H1 (cell line): Measurements from ENCODE around the gene VIM. TPM values are rescaled to one million over a fixed set of nuclear protein-coding genes. Genes with fewer than 3 reads are reported as not detected.

ENCODE experiments used
- CTCF ChIA-PET: fragments of 300-600 bp; sonication (Branson Sonifier 250); formaldehyde crosslinking; loops from one replicate; lab custom pipeline; 2021; ENCODE audit not compliant: partially characterized antibody; lab: Charles Lee
- POLR2A ChIA-PET: fragments of 300-600 bp; sonication (Branson Sonifier 250); formaldehyde crosslinking; loops from one replicate; lab custom pipeline; 2021; ENCODE audit warnings: inconsistent platforms; ENCODE audit not compliant: partially characterized antibody; lab: Charles Lee
- DNase-seq, 2 experiments: peaks; one replicate each; pipeline versions ENCODE4 v3.0.0 to v3.0.0-alpha.2; 2010 to 2022; ENCODE audit warnings: low spot score in 2 of 2, low read depth in 1 of 2, mixed read lengths in 1 of 2
- FAIRE-seq: peaks from 2 replicates; lab custom pipeline; 2011; peaks lifted over from hg19 to GRCh38; lab: Jason Lieb, UNC
- H2AFZ ChIP-seq: 2 replicates; pipeline ENCODE4 v1.8.1; 2012; ENCODE audit warnings: low read length, inconsistent platforms
- H2AK5ac ChIP-seq: 2 replicates; pipeline ENCODE4 v1.6.1; 2013; ENCODE audit warnings: low read depth, low read length
- H2BK120ac ChIP-seq: replicated peaks from 2 replicates; pipeline ENCODE3; 2013; ENCODE audit warnings: low read depth, low read length, inconsistent platforms
- H2BK12ac ChIP-seq: 2 replicates; pipeline ENCODE4 v1.6.1; 2013; ENCODE audit warnings: low read depth, low read length
- H2BK15ac ChIP-seq: 2 replicates; pipeline ENCODE4 v1.6.1; 2013; ENCODE audit warnings: low read length
- H2BK20ac ChIP-seq: 2 replicates; pipeline ENCODE4 v1.6.1; 2013; ENCODE audit warnings: low read length
- H2BK5ac ChIP-seq: 2 replicates; pipeline ENCODE4 v1.6.1; 2013; ENCODE audit warnings: low read depth, low read length
- H3K14ac ChIP-seq: 2 replicates; pipeline ENCODE4 v1.6.1; 2013; ENCODE audit warnings: inconsistent platforms; ENCODE audit not compliant: insufficient read length
- H3K18ac ChIP-seq: 2 replicates; pipeline ENCODE4 v1.6.1; 2013; ENCODE audit warnings: low read length; ENCODE audit errors: extremely low read depth
- H3K23ac ChIP-seq: 2 replicates; pipeline ENCODE4 v1.6.1; 2013; ENCODE audit warnings: inconsistent platforms; ENCODE audit not compliant: insufficient read length
- H3K23me2 ChIP-seq: 2 replicates; pipeline ENCODE4 v1.6.1; 2013; ENCODE audit warnings: low read depth, low read length
- H3K27ac ChIP-seq: 2 replicates; pipeline ENCODE4 v1.6.1; 2011; ENCODE audit warnings: low read depth, low read length, inconsistent platforms
- H3K27me3 ChIP-seq, 4 experiments: replicated peaks in 1 of 4; 1 replicate in 1 of 4; 2 replicates in 3 of 4; pipeline versions ENCODE4 v1.6.1 to v1.8.1; 2011 to 2013; ENCODE audit warnings: low read length in 3 of 4, mild to moderate bottlenecking in 3 of 4, inconsistent platforms in 2 of 4, mixed read lengths in 2 of 4, moderate library complexity in 1 of 4; ENCODE audit not compliant: control insufficient read depth in 3 of 4, insufficient read depth in 3 of 4; ENCODE audit errors: extremely low read depth in 1 of 4
- H3K36me3 ChIP-seq, 4 experiments: 2 replicates each; pipeline versions ENCODE4 v1.6.1 to v1.8.1; 2011 to 2013; ENCODE audit warnings: mild to moderate bottlenecking in 4 of 4, low read length in 3 of 4, moderate library complexity in 2 of 4, control low read depth in 1 of 4, inconsistent platforms in 1 of 4; ENCODE audit not compliant: insufficient read depth in 4 of 4, control insufficient read depth in 2 of 4
- H3K4ac ChIP-seq: replicated peaks from 2 replicates; pipeline ENCODE3; 2013; ENCODE audit warnings: low read length, low read depth, mixed read lengths, inconsistent platforms; ENCODE audit not compliant: insufficient read length
- H3K4me1 ChIP-seq, 4 experiments: replicated peaks in 1 of 4; 1 replicate in 1 of 4; 2 replicates in 3 of 4; pipeline versions ENCODE4 v1.6.1 to v1.8.1; 2011 to 2013; ENCODE audit warnings: low read length in 3 of 4, inconsistent platforms in 2 of 4, mixed read lengths in 1 of 4; ENCODE audit not compliant: insufficient read depth in 4 of 4, control insufficient read depth in 3 of 4
- H3K4me2 ChIP-seq, 2 experiments: 2 replicates each; pipeline versions ENCODE4 v1.6.1 to v1.8.1; 2011 to 2013; ENCODE audit warnings: low read depth in 2 of 2, low read length in 2 of 2, control low read depth in 1 of 2, inconsistent platforms in 1 of 2, mild to moderate bottlenecking in 1 of 2; ENCODE audit not compliant: insufficient read depth in 1 of 2
- H3K4me3 ChIP-seq, 4 experiments: fragments of 200-600, 300-600 bp in 1 of 4; sonication (generic), shearing (Covaris generic), sonication (Bioruptor Twin) in 1 of 4; 2 replicates each; pipeline versions ENCODE4 v1.5.1 to v1.8.1; 2011 to 2016; ENCODE audit warnings: low read length in 4 of 4, low read depth in 3 of 4, control low read depth in 2 of 4, inconsistent platforms in 2 of 4, mild to moderate bottlenecking in 2 of 4, mixed read lengths in 1 of 4, moderate library complexity in 1 of 4; ENCODE audit not compliant: insufficient read depth in 2 of 4; ENCODE audit errors: extremely low read depth in 1 of 4
- H3K56ac ChIP-seq: replicated peaks from 2 replicates; pipeline ENCODE3; 2013; ENCODE audit warnings: low read depth, mild to moderate bottlenecking, mixed read lengths, low read length, inconsistent platforms; ENCODE audit not compliant: insufficient read length
- H3K79me1 ChIP-seq: 2 replicates; pipeline ENCODE4 v1.6.1; 2013; ENCODE audit warnings: low read depth, low read length, control low read depth
- H3K79me2 ChIP-seq, 2 experiments: 2 replicates each; pipeline versions ENCODE4 v1.6.1 to v1.8.1; 2012 to 2013; ENCODE audit warnings: low read length in 2 of 2, mild to moderate bottlenecking in 2 of 2, inconsistent platforms in 1 of 2; ENCODE audit not compliant: insufficient read depth in 2 of 2, control insufficient read depth in 1 of 2
- H3K9ac ChIP-seq, 4 experiments: replicated peaks in 1 of 4; 1 replicate in 1 of 4; 2 replicates in 3 of 4; pipeline versions ENCODE4 v1.6.1 to v1.8.1; 2011 to 2013; ENCODE audit warnings: low read depth in 3 of 4, low read length in 3 of 4, control low read depth in 2 of 4, mild to moderate bottlenecking in 2 of 4, moderate library complexity in 2 of 4, inconsistent platforms in 1 of 4; ENCODE audit errors: extremely low read depth in 1 of 4
- H3K9me3 ChIP-seq, 2 experiments: 2 replicates each; pipeline versions ENCODE4 v1.6.1 to v1.8.1; 2012 to 2013; ENCODE audit warnings: mild to moderate bottlenecking in 2 of 2, moderate library complexity in 2 of 2, control low read depth in 1 of 2, inconsistent platforms in 1 of 2, low read depth in 1 of 2, low read length in 1 of 2, mixed read lengths in 1 of 2; ENCODE audit not compliant: insufficient read depth in 2 of 2
- H4K20me1 ChIP-seq, 2 experiments: replicated peaks in 1 of 2; 2 replicates each; pipeline versions ENCODE3 to v1.8.1; 2011 to 2013; ENCODE audit warnings: inconsistent platforms in 2 of 2, low read length in 2 of 2, mild to moderate bottlenecking in 1 of 2; ENCODE audit not compliant: insufficient read depth in 2 of 2, control insufficient read depth in 1 of 2
- H4K5ac ChIP-seq: 2 replicates; pipeline ENCODE4 v1.6.1; 2013; ENCODE audit warnings: low read length, low read depth, mixed read lengths, inconsistent platforms; ENCODE audit not compliant: insufficient read length
- H4K8ac ChIP-seq: 2 replicates; pipeline ENCODE4 v1.8.0; 2013; ENCODE audit warnings: mild to moderate bottlenecking, moderate library complexity, low read length, inconsistent platforms; ENCODE audit not compliant: insufficient read depth; ENCODE audit errors: extremely low read depth
- H4K91ac ChIP-seq: replicated peaks from 2 replicates; pipeline ENCODE3; 2013; ENCODE audit warnings: low read length, mixed read lengths, inconsistent platforms; ENCODE audit not compliant: insufficient read length
- ASH2L ChIP-seq: fragments of 200-600, 300-600 bp; sonication (generic); IDR thresholded peaks from one replicate; pipeline ENCODE4 v1.7.1; 2017; ENCODE audit warnings: low read length
- ATF3 ChIP-seq: IDR thresholded peaks from 2 replicates; pipeline ENCODE4 v1.6.1; 2011; ENCODE audit warnings: low read depth, mild to moderate bottlenecking, low read length; ENCODE audit not compliant: insufficient read depth
- CBX8 ChIP-seq: fragments of 300-800, 300-1000 bp; sonication (generic); IDR thresholded peaks from 2 replicates; pipeline ENCODE4 v1.7.1; 2016; ENCODE audit warnings: low read depth, low read length, borderline replicate concordance
- CEBPB ChIP-seq: IDR thresholded peaks from 2 replicates; pipeline ENCODE4 v1.6.1; 2012; ENCODE audit warnings: low read depth, low read length
- CHD1 ChIP-seq: IDR thresholded peaks from 2 replicates; pipeline ENCODE4 v1.6.1; 2012; ENCODE audit warnings: low read depth, low read length, improper control_type of control experiment
- CHD2 ChIP-seq: IDR thresholded peaks from 2 replicates; pipeline ENCODE4 v1.6.1; 2012; ENCODE audit warnings: low read length, improper control_type of control experiment
- GABPA ChIP-seq: IDR thresholded peaks from 2 replicates; pipeline ENCODE4 v1.6.1; 2011; ENCODE audit warnings: mild to moderate bottlenecking, low read length, moderate library complexity, borderline replicate concordance; ENCODE audit not compliant: insufficient read depth
- GTF2F1 ChIP-seq: IDR thresholded peaks from 2 replicates; pipeline ENCODE4 v1.6.1; 2012; ENCODE audit warnings: low read depth, low read length, improper control_type of control experiment, borderline replicate concordance
- JUN ChIP-seq: IDR thresholded peaks from 2 replicates; pipeline ENCODE4 v1.6.1; 2011; ENCODE audit warnings: low read depth, mild to moderate bottlenecking, improper control_type of control experiment, low read length
- SIX5 ChIP-seq: IDR thresholded peaks from 2 replicates; pipeline ENCODE4 v1.6.1; 2011; ENCODE audit warnings: mild to moderate bottlenecking, low read depth, low read length
- ZNF274 ChIP-seq: IDR thresholded peaks from 2 replicates; pipeline ENCODE4 v1.7.0; 2012; ENCODE audit warnings: low read length, borderline replicate concordance; ENCODE audit errors: extremely low read depth
- WGBS, 2 experiments: shearing (Covaris generic) in 1 of 2; methylation state at CpG; one replicate each; pipeline versions ENCODE4 v1.1.6 to v1.1.7; 2013 to 2015; ENCODE audit warnings: low lambda C conversion rate in 2 of 2, mixed read lengths in 2 of 2, inconsistent platforms in 1 of 2, low coverage in 1 of 2, missing lambda C conversion rate in 1 of 2; ENCODE audit not compliant: insufficient replicate concordance in 2 of 2, insufficient coverage in 1 of 2, insufficient read length in 1 of 2; ENCODE audit errors: extremely low coverage in 1 of 2, missing lambda C conversion rate in 1 of 2; 5-methylcytosine and 5-hydroxymethylcytosine counted together
- polyA plus RNA-seq, 7 experiments: library from polyadenylated mRNA; depleted of rRNA in 3 of 7; stranded (reverse) in 5 of 7; unstranded in 2 of 7; fragments of >200 nt in 5 of 7; fragments of 200-250 nt in 2 of 7; gene quantifications; 1 replicate in 5 of 7; 2 replicates in 1 of 7; 4 replicates in 1 of 7; pipeline versions ENCODE4 v1.2.1 to v1.2.3, GENCODE V29; 2011 to 2013; ENCODE audit warnings: missing spikeins in 2 of 7, mixed read lengths in 2 of 7
- total RNA-seq: library from RNA; stranded (reverse); fragmentation: NEBNext Ultra II Directional; extraction: Animal tissue kit (Norgen Biotek cat#: 25700); gene quantifications from 2 replicates; pipeline ENCODE4 v1.2.1, GENCODE V29; 2021
- TF ChIP-seq, protein P1 (sequence below), 3 experiments: IDR thresholded peaks; 1 replicate in 2 of 3; 2 replicates in 1 of 3; pipeline versions ENCODE4 v1.5.1 to v1.6.1; 2011; ENCODE audit warnings: low read length in 3 of 3, mild to moderate bottlenecking in 3 of 3, inconsistent platforms in 2 of 3, low read depth in 1 of 3, moderate library complexity in 1 of 3; ENCODE audit not compliant: insufficient read depth in 1 of 3; ENCODE audit errors: control extremely low read depth in 1 of 3

VIM gene
- total and polyA plus RNA-seq, 2 of the 8 experiments (the other 6 are each of a cell fraction or from before 2014, with no cell fraction given) = 347 to 372 TPM

DNA sequence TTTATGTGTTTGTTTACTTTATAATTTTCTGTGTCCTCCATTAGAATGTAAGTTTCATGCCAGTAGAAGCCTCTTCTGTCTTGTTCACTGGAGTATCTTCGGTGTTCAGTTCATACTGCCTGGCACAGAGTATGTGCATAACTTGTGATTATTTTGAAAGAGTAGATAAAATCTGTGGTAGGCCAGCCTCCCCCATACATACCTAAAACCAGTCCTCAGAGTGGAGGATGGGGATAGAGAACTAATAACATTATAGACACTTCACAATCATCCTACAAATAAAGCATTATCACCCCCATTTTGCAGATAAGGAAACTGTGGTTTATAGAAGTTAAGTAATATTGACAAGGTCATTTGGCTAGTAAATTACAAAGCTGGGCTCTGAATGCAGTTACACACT, 28.0 kb downstream of the VIM start:
- Histone ChIP-seq H3K9me3 (no peaks in the 10 kb centered on the region), H3K4me3 (no peak overlapping the region), H3K27ac (no peak overlapping the region), H3K4ac (no peak overlapping the region), H4K20me1 (no peaks in the 10 kb centered on the region), H2BK12ac (no peak overlapping the region), H4K8ac (no peak overlapping the region), H2AK5ac (no peak overlapping the region), H3K23me2 (no peaks in the 10 kb centered on the region), H2BK20ac (no peak overlapping the region), H2AFZ (no peak overlapping the region), H3K79me2 (no peaks in the 10 kb centered on the region), H3K56ac (no peak overlapping the region), H4K5ac (no peak overlapping the region), H4K91ac (no peak overlapping the region), H3K9ac (no peak overlapping the region), H2BK5ac (no peak overlapping the region), H3K27me3 (no peaks in the 10 kb centered on the region), H3K79me1 (no peaks in the 10 kb centered on the region), H2BK15ac (no peak overlapping the region), H3K18ac (no peak overlapping the region), H2BK120ac (no peak overlapping the region), H3K23ac (no peak overlapping the region), H3K4me1 (peaks cover 0 to 4% (median 0%) of the 10 kb centered on the region in 4 experiments; a peak in 1 of 7 replicates), H3K14ac (no peak overlapping the region), H3K36me3 (no peaks in the 10 kb centered on the region), H3K4me2 (no peak overlapping the region)
- FAIRE-seq = no peak
- ChIA-PET POLR2A (interaction anchor here (0.6 kb wide), 1 partner anchor 305 kb away, joined by 3 read pairs; no protein-coding TSS in a partner anchor), CTCF (interaction anchor here (0.6 to 1.8 kb wide), 13 partner anchors 9 to 430 kb away, joined by 3 to 8 read pairs (median 4); no protein-coding TSS in a partner anchor)
- DNase-seq = no peak
- 93% methylated on average over 1 of the region's 1 CpG; no CpG with 5 or more reads in 1 of the 2 experiments for WGBS, 2 experiments
- TF ChIP-seq CEBPB = no peak
- no peak for TF ChIP-seq GABPA
- TF ChIP-seq CBX8 = no peak
- TF ChIP-seq, protein P1, sequence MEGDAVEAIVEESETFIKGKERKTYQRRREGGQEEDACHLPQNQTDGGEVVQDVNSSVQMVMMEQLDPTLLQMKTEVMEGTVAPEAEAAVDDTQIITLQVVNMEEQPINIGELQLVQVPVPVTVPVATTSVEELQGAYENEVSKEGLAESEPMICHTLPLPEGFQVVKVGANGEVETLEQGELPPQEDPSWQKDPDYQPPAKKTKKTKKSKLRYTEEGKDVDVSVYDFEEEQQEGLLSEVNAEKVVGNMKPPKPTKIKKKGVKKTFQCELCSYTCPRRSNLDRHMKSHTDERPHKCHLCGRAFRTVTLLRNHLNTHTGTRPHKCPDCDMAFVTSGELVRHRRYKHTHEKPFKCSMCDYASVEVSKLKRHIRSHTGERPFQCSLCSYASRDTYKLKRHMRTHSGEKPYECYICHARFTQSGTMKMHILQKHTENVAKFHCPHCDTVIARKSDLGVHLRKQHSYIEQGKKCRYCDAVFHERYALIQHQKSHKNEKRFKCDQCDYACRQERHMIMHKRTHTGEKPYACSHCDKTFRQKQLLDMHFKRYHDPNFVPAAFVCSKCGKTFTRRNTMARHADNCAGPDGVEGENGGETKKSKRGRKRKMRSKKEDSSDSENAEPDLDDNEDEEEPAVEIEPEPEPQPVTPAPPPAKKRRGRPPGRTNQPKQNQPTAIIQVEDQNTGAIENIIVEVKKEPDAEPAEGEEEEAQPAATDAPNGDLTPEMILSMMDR (IDR thresholded peaks at IDR 0.05; ENCODE audit: control extremely low read depth in 1 of 3, insufficient read depth in 1 of 3, low read depth in 1 of 3, low read length in 3 of 3) = no peak
- TF ChIP-seq CHD1 = no peak
- no peak for TF ChIP-seq CHD2
- no peak for TF ChIP-seq ZNF274
- TF ChIP-seq ASH2L = no peak
- TF ChIP-seq SIX5 = no peak
- no peak for TF ChIP-seq ATF3
- no peak for TF ChIP-seq JUN
- no peak for TF ChIP-seq GTF2F1
